Sciatic nerve (tissue), 2 donors: ENCODE data around the gene TSPOAP1. TPM values are rescaled to one million over a fixed set of nuclear protein-coding genes. Genes with fewer than 3 reads are reported as not detected.

Source experiments
- ATAC-seq: fragments of 200-7000 bp; cut with Tn5 transposase; one replicate; pipeline ENCODE4 v1.9.1; 2020; ENCODE audit warnings: mild to moderate bottlenecking, moderate library complexity
- DNase-seq: peaks from one replicate; pipeline ENCODE4 v3.0.0-alpha.2; 2020; ENCODE audit warnings: low spot score
- intact Hi-C: fragments of 100-400 bp; cut with DNase I; formaldehyde crosslinking; loops from one replicate; pipeline ENCODE4 v1.14.2; 2022
- total RNA-seq: library from RNA; stranded (reverse); fragmentation: NEBNext Ultra II Directional; extraction: Animal tissue kit (Norgen Biotek cat#: 25700); gene quantifications from one replicate; pipeline ENCODE4 v1.2.1, GENCODE V29; 2021
- donor health status: DM: no; HTN: no; CAD: no.
- donor health status: DM: no; HTN: no; CAD: no.

TSPOAP1 gene
- total RNA-seq, 1 donor from 2014 or later, result 17.8 TPM

DNA sequence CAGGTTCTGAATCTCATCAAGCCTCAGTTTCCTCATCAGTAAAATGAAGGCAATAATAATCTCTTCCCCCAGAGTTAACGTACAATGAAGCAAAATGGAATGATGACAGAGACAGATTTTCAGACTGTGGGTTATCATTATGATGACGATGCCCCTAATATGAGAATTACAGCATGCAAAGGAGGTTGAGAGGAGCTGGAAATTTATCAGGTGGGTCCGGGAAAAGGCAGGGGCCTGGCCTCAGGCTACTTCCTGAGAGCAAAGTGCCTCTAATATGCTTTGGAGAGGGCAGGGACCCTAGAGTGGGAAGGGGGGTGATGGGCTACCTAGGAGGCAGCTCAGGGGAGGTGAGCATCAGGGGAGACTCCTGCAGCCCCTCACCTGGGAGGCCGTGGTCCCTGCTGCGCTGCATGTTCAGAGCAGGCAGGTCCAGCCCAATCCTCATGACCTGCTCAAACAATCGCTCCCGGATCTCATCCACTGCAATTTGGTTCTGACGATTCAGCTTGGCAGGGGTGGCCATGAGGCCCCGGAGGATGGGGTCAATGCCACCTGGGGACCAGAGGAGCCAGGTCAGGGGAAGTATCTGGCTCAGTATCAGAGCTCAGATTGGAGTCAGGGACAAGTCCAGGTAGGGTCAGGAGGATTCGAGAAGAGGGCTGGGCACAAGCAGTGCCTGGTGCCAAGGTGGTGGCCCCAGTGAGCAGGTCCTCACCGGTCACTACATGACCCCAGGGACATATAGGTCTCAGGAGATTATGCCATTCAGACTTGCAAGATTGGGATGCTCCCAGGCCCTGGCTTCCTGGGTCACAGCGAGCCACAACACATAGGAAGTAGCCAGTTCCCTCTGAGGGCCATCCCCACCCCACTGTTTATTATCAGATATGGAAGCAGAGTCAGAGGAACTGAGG, 56.0 kb downstream of the TSPOAP1 start:
- intact Hi-C loops, result no loop called here
- ATAC-seq (no peak), DNase-seq (no peak)

- intact Hi-C loops, result no loop called here
- ATAC-seq (no peak), DNase-seq (no peak)
Measured at GRCh38 chr17:58271216-58271931, 57.2 kb downstream of the TSPOAP1 start.

- no peak for DNase-seq
- intact Hi-C loops, result no loop called here
- ATAC-seq, result no peak
Measured at GRCh38 chr17:58270476-58271215, 57.9 kb downstream of the TSPOAP1 start.

DNA sequence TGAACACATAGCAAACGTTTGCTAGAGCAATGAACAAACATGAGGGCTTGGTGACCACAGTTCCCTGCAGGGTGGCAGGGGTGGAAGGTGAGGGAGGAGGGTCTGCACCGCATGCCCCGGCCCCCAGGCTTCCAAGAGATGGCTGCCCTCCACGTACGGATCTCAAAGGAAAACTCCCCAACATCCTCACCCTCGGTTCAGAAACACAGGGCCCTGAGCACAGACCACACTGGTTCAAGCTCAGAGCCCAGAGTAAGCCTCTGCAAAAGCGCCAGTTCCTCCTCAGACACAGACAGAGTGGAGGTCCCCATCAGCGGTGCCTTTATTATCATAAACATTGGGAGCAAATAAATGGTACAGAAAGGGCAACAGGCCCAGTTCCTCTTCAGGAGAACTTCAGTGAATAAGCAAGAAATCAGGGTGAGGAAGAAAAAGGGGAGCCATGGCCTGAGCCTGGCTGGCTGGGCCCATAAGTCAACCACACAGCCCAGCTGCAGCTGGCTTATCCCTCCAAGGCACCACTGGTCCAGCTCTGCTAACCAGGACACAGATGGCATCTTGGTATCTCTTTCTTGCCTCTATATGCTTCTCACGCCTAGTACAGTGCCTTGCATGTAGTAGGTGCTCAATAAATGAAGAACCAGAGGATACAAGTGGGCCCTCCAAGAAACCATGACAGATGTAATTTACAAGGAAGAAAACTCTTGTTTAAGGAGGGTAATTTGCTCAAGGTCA, 58.9 kb downstream of the TSPOAP1 start:
- ATAC-seq, result no peak
- DNase-seq, result no peak
- intact Hi-C loops, result no loop called here

DNA sequence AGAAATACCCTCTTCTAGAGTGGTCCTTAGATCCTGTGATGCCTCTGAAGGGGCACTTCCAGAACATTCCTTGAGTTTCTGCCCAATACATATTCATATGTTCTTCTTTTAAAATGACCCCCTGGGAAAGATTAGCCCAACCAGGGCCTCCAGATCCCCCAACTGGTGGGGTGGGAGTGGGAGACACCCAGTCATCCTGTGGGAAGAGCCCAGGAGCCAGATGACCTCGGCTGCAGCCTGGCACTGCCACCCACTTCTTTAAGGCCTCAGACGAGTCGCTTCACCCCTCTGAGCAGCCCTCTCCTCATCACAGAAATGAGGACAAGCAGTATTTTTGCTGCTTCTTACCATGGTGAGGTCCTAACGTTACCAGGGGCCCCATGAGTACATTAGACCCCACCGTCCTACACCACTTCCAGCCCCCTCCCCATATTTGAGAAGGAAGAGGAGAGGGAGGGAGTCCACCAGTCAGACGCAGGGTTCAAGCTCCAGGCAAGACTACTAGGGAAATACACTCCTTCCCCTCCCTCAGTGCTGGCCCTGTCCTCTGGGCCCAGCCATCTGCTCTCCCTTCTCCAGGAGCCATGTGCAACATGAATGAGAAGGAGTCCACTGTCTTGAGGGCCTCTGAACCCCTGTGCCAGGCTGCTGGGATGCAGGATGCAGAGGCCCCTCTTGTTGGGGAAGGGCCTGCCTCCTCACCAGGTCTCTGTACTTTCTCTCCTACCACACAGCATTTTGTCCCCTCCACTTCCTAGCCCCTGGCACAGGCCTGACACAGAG, 59.6 kb downstream of the TSPOAP1 start:
- DNase-seq (no peak), ATAC-seq (no peak)
- intact Hi-C loops, result no loop called here

GRCh38 chr17:58268326-58268725, 60.3 kb downstream of the TSPOAP1 start:
- no peak for DNase-seq
- intact Hi-C loops, result no loop called here

DNA sequence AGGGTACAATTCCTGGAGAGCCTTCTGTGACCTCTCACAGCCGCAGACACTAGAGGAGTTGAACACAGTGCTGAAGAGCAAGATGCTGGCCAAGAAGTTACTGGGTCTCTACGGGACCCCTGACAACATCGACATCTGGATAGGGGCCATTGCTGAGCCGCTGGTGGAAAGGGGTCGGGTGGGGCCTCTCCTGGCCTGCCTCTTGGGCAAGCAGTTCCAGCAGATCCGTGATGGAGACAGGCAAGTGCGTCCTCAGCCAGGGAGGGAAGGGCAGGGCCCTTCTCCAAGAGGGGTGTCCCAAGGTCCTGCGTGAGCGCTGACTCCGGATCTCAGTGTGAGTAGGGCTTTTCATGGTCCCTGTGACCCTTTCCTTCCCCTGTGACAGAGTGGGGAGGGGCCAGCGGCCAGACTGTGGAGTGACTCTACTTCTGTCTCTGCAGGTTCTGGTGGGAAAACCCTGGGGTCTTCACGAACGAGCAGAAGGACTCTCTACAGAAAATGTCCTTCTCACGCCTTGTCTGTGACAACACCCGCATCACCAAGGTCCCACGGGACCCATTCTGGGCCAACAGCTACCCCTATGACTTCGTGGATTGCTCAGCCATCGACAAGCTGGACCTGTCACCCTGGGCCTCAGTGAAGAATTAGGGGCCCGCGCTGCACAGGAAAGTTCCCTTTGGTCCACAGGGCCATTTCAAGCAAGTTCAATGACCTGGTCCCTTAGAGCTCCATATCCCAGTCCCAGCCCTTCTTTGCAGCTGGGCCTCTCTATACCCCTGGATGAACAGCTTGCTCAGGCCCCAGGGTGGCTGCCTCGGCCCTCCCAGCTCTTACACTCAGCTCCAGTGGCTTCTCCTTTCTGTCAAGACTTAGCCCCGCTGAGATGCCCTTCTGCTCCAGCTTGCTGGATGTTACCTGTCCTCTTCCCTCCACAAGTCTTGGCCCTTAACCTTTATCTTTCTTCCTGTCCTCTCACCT, 61.0 kb downstream of the TSPOAP1 start:
- no peak for ATAC-seq
- intact Hi-C loops, result no loop called here

More at GRCh38 chr17:58268326-58268725, 60.3 kb downstream of the TSPOAP1 start:
- ATAC-seq, result no peak

DNA sequence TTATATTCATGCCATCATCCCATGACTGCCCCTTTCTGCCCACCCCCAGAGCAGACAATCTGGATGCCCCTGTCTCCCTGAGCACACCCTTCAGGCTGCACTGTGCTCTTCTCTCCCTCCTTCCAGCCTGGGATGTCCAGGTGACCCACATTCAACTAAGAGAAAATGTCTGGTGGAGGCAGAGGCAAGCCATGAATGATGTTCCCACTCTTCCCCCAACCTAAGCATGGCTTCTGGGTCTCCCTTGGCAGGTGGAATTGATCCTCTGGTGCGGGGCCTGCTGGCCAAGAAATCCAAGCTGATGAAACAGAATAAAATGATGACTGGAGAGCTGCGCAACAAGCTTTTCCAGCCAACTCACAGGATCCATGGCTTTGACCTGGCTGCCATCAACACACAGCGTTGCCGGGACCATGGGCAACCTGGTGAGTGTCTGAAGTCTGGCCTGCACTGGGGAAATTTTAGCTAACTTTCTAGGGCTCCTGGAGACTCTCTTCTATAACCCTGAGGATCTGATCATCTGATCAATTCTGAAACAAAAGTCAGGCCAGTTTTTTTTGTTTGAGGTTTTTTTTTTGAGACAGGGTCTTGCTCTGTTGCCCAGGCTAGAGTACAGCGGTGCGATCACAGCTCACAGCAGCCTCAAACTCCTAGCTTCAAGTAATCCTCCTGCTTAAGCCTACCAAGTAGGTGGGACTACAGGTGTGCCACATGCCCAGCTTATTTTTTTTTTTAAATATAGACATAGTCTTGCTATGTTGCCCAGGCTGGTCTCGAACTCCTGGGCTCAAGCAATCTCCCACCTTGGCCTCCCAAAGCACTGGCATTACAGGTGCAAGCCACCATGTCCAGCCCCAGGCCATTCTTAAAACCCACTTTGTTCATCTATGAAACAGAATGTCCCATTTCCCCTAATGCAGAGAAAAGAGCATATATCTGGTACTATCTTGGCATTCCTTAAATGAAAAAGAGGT, 62.4 kb downstream of the TSPOAP1 start:
- DNase-seq (no peak), ATAC-seq (no peak)
- intact Hi-C loops, result no loop called here

More for the DNA sequence above, 61.0 kb downstream of the TSPOAP1 start:
- no peak for DNase-seq

GRCh38 chr17:58265271-58265670, 63.3 kb downstream of the TSPOAP1 start:
- no peak for DNase-seq
- no peak for ATAC-seq
- intact Hi-C loops, result no loop called here

DNA sequence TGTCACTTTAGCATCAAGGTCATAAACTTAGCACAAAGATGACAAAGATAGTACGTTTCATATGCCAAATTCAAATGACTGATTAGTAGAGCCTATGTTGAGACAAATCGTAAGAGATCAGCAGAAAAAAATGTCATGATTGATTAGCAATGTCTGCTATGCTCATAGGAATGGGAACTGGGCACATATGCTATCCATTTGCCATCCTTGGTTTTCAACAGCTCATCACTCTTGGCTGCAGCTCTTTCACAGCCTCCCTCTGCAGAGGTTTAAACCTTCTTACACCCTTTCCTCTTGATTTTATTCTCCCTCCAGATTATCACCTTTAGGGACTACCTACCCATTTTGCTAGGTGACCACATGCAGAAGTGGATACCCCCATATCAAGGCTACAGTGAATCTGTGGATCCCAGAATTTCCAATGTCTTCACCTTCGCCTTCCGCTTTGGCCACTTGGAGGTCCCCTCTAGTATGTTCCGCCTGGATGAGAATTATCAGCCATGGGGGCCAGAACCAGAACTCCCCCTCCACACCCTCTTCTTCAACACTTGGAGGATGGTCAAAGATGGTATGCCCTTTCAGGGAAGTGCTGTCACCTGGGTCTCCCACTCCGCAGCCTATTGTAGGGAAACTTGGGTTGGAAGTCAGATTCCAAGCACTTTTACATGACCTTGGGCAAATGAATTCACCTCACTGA, 64.0 kb downstream of the TSPOAP1 start:
- DNase-seq (no peak), ATAC-seq (no peak)
- intact Hi-C loops, result no loop called here

DNA sequence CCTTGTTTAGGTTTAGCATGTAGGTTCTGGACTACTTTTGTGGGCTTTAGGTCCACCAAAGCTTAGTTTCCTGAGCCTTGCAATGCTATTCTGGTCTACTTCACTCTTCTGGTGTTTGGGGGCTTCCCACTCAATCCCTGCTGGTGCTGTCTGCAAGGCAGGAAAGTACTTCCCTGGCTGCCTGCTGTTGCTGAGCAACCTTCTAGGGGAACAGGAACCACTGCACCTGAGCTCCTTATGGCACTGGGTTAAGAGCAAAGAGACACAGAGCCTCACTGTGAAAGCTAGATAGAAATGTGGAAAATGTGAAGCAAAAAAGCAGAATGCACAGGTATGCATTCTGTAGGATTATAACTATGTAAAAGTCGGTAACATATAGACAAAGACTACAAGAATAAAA, 64.8 kb downstream of the TSPOAP1 start:
- ATAC-seq, result no peak
- no peak for DNase-seq
- intact Hi-C loops, result no loop called here

DNA sequence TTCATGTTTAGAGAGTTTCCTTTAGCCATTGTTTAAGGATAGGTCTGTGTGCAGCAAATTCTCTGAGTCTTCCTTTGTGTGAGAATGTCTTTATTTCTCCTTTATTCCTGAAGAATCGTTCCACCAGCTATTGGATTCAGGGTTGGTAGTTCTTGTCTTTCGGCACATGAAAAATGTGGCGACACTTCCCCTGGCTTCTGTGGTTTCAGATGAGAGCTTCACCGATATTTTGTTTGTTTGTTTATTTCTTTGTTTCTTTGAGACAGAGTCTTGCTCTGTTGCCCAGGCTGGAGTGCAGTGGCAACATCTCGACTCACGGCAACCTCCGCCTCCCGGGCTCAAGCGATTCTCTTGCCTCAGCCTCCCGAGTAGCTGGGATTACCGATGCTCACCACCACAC, 66.4 kb downstream of the TSPOAP1 start:
- no peak for DNase-seq
- intact Hi-C loops, result no loop called here

DNA sequence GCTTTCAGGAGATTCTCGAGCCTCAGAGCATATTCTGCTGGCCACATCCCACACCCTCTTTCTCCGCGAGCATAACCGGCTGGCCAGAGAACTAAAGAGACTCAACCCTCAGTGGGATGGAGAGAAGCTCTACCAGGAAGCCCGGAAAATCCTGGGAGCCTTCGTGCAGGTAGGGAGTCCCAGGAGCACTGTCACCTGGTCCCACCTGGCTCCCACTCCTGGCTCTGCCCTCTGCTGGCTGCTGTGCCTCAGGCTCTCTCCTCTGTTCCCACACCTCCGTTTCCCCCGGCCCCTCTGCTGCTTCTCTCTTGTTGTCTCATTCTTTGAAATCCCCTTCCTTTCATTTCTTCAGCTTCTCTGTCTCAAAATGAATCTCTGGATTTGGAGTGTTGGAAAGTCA, 73.8 kb downstream of the TSPOAP1 start:
- no peak for DNase-seq
- intact Hi-C loops, result loop anchor here (5.0 kb wide), 1 partner anchor 993 kb away; no protein-coding TSS in a partner anchor
- no peak for ATAC-seq

More for the DNA sequence above, 66.4 kb downstream of the TSPOAP1 start:
- ATAC-seq, result no peak

- ATAC-seq (no peak), DNase-seq (no peak)
- intact Hi-C loops, result no loop called here
Measured at GRCh38 chr17:58253082-58253481, 75.5 kb downstream of the TSPOAP1 start.

- ATAC-seq, result no peak
- intact Hi-C loops, result no loop called here
- no peak for DNase-seq
Measured at GRCh38 chr17:58252141-58252540, 76.5 kb downstream of the TSPOAP1 start.
